Activated naive CD8-positive, alpha-beta T cell (primary cell): ENCODE measurements around the gene SLK.

Experiments
- H3K27ac Mint-ChIP-seq: one replicate; pipeline ENCODE4 v1.8.0; 2021; ENCODE audit warnings: mixed read lengths
- H3K27me3 Mint-ChIP-seq: one replicate; pipeline ENCODE4 v1.8.0; 2021; ENCODE audit warnings: mixed read lengths
- H3K36me3 Mint-ChIP-seq: one replicate; pipeline ENCODE4 v1.8.0; 2021; ENCODE audit warnings: mixed read lengths
- H3K4me1 Mint-ChIP-seq: one replicate; pipeline ENCODE4 v1.8.0; 2021; ENCODE audit warnings: low read depth, mixed read lengths
- H3K4me3 Mint-ChIP-seq: one replicate; pipeline ENCODE4 v1.8.0; 2021; ENCODE audit warnings: mild to moderate bottlenecking, mixed read lengths
- H3K9me3 Mint-ChIP-seq: one replicate; pipeline ENCODE4 v1.8.0; 2021; ENCODE audit warnings: low read depth, mixed read lengths

Gene SLK

GRCh38 chr10:103966671-103967447, at the start of gene SLK:
SLK (plus strand) TSS chr10:103967140; CDS start chr10:103967746, 606 bp downstream.
- H3K27ac Mint-ChIP-seq: peak within 1 kb of the TSS; percentile 95
- H3K9me3 Mint-ChIP-seq: no peaks in the 10 kb centered on the region
- no peaks in the 10 kb centered on the region for H3K27me3 Mint-ChIP-seq
- peak within 1 kb of the TSS; percentile 99 for H3K4me3 Mint-ChIP-seq
- H3K36me3 Mint-ChIP-seq: no peaks in the 10 kb centered on the region
- peaks cover 40% of the 10 kb centered on the region for H3K4me1 Mint-ChIP-seq

- H3K9me3 Mint-ChIP-seq: peaks cover 7% of the 10 kb centered on the region
- H3K4me3 Mint-ChIP-seq: peak overlapping the region; percentile 98
- H3K27me3 Mint-ChIP-seq: no peaks in the 10 kb centered on the region
- peak overlapping the region; percentile 98 for H3K27ac Mint-ChIP-seq
- peaks cover 46% of the 10 kb centered on the region for H3K4me1 Mint-ChIP-seq
- H3K36me3 Mint-ChIP-seq: peaks cover 8% of the 10 kb centered on the region
Observed at GRCh38 chr10:103917302-103918052, 49.5 kb upstream of the SLK start.

GRCh38 chr10:103918053-103918846, 48.7 kb upstream of the SLK start, which contains the start of gene STN1:
STN1 (minus strand) TSS chr10:103918184; CDS start chr10:103917594, 590 bp downstream.
- peaks cover 38% of the 10 kb centered on the region for H3K4me1 Mint-ChIP-seq
- H3K27me3 Mint-ChIP-seq: no peaks in the 10 kb centered on the region
- H3K36me3 Mint-ChIP-seq: peaks cover 8% of the 10 kb centered on the region
- peak within 1 kb of the TSS; percentile 98 for H3K4me3 Mint-ChIP-seq
- H3K27ac Mint-ChIP-seq: peak within 1 kb of the TSS; percentile 98
- H3K9me3 Mint-ChIP-seq: peaks cover 7% of the 10 kb centered on the region

GRCh38 chr10:103919648-103920025, 47.3 kb upstream of the SLK start:
- Mint-ChIP-seq H3K27ac (no peak overlapping the region), H3K9me3 (peaks cover 7% of the 10 kb centered on the region), H3K4me3 (no peak overlapping the region), H3K27me3 (no peaks in the 10 kb centered on the region), H3K4me1 (peaks cover 31% of the 10 kb centered on the region), H3K36me3 (peaks cover 8% of the 10 kb centered on the region)

- Mint-ChIP-seq H3K27me3 (no peaks in the 10 kb centered on the region), H3K4me1 (peaks cover 15% of the 10 kb centered on the region)
Observed at GRCh38 chr10:103921248-103921647, 45.7 kb upstream of the SLK start.

GRCh38 chr10:103921750-103922195, 45.2 kb upstream of the SLK start:
- no peak overlapping the region for H3K4me3 Mint-ChIP-seq
- H3K4me1 Mint-ChIP-seq: peaks cover 11% of the 10 kb centered on the region
- no peaks in the 10 kb centered on the region for H3K9me3 Mint-ChIP-seq
- no peaks in the 10 kb centered on the region for H3K27me3 Mint-ChIP-seq
- H3K36me3 Mint-ChIP-seq: no peaks in the 10 kb centered on the region
- no peak overlapping the region for H3K27ac Mint-ChIP-seq

More at GRCh38 chr10:103921248-103921647, 45.7 kb upstream of the SLK start:
- Mint-ChIP-seq H3K27ac (no peak overlapping the region), H3K36me3 (no peaks in the 10 kb centered on the region), H3K9me3 (no peaks in the 10 kb centered on the region), H3K4me3 (no peak overlapping the region)

- Mint-ChIP-seq H3K36me3 (no peaks in the 10 kb centered on the region), H3K4me3 (no peak overlapping the region), H3K9me3 (no peaks in the 10 kb centered on the region), H3K4me1 (peaks cover 9% of the 10 kb centered on the region), H3K27ac (no peak overlapping the region), H3K27me3 (no peaks in the 10 kb centered on the region)
Observed at GRCh38 chr10:103922659-103923058, 44.3 kb upstream of the SLK start.

- Mint-ChIP-seq H3K4me1 (peaks cover 7% of the 10 kb centered on the region), H3K9me3 (no peaks in the 10 kb centered on the region), H3K27ac (no peak overlapping the region), H3K27me3 (no peaks in the 10 kb centered on the region), H3K36me3 (no peaks in the 10 kb centered on the region), H3K4me3 (no peak overlapping the region)
Observed at GRCh38 chr10:103923502-103923901, 43.4 kb upstream of the SLK start.

GRCh38 chr10:103925591-103925990, 41.3 kb upstream of the SLK start:
- no peaks in the 10 kb centered on the region for H3K36me3 Mint-ChIP-seq
- no peaks in the 10 kb centered on the region for H3K4me1 Mint-ChIP-seq
- no peaks in the 10 kb centered on the region for H3K9me3 Mint-ChIP-seq
- H3K27ac Mint-ChIP-seq: no peak overlapping the region
- H3K4me3 Mint-ChIP-seq: no peak overlapping the region
- no peaks in the 10 kb centered on the region for H3K27me3 Mint-ChIP-seq

GRCh38 chr10:103926722-103927319, 40.1 kb upstream of the SLK start:
- H3K27ac Mint-ChIP-seq: no peak overlapping the region
- no peaks in the 10 kb centered on the region for H3K9me3 Mint-ChIP-seq
- H3K27me3 Mint-ChIP-seq: no peaks in the 10 kb centered on the region
- no peaks in the 10 kb centered on the region for H3K36me3 Mint-ChIP-seq
- H3K4me1 Mint-ChIP-seq: no peaks in the 10 kb centered on the region
- no peak overlapping the region for H3K4me3 Mint-ChIP-seq

GRCh38 chr10:103928784-103929183, 38.2 kb upstream of the SLK start:
- Mint-ChIP-seq H3K9me3 (no peaks in the 10 kb centered on the region), H3K27me3 (no peaks in the 10 kb centered on the region), H3K27ac (no peak overlapping the region), H3K4me1 (no peaks in the 10 kb centered on the region), H3K36me3 (no peaks in the 10 kb centered on the region), H3K4me3 (no peak overlapping the region)

- Mint-ChIP-seq H3K4me3 (no peak overlapping the region), H3K27me3 (no peaks in the 10 kb centered on the region), H3K36me3 (no peaks in the 10 kb centered on the region), H3K27ac (no peak overlapping the region), H3K4me1 (no peaks in the 10 kb centered on the region), H3K9me3 (no peaks in the 10 kb centered on the region)
Observed at GRCh38 chr10:103929381-103929921, 37.5 kb upstream of the SLK start.

- Mint-ChIP-seq H3K27me3 (no peaks in the 10 kb centered on the region), H3K36me3 (no peaks in the 10 kb centered on the region), H3K4me1 (no peaks in the 10 kb centered on the region), H3K27ac (no peak overlapping the region), H3K4me3 (no peak overlapping the region), H3K9me3 (no peaks in the 10 kb centered on the region)
Observed at GRCh38 chr10:103930449-103930848, 36.5 kb upstream of the SLK start.

GRCh38 chr10:103930881-103931280, 36.1 kb upstream of the SLK start:
- H3K36me3 Mint-ChIP-seq: no peaks in the 10 kb centered on the region
- H3K27me3 Mint-ChIP-seq: no peaks in the 10 kb centered on the region
- H3K4me1 Mint-ChIP-seq: no peaks in the 10 kb centered on the region
- H3K9me3 Mint-ChIP-seq: no peaks in the 10 kb centered on the region
- H3K27ac Mint-ChIP-seq: no peak overlapping the region
- no peak overlapping the region for H3K4me3 Mint-ChIP-seq
